Ectodermal cell (in vitro differentiated cells): ENCODE measurements around the gene ALDH1A1.

Experiments used
- H3K27ac ChIP-seq: 2 replicates; pipeline ENCODE4 v1.7.0; 2013; ENCODE audit warnings: mild to moderate bottlenecking, low read depth, low read length; ENCODE audit not compliant: insufficient read depth, poor library complexity, severe bottlenecking
- H3K27me3 ChIP-seq: 2 replicates; pipeline ENCODE4 v1.7.0; 2013; ENCODE audit warnings: mild to moderate bottlenecking, low read length; ENCODE audit not compliant: insufficient read depth, control insufficient read depth, poor library complexity, severe bottlenecking
- H3K36me3 ChIP-seq: one replicate; pipeline ENCODE4 v1.7.0; 2013; ENCODE audit warnings: low read length; ENCODE audit not compliant: control insufficient read depth, insufficient read depth
- H3K4me1 ChIP-seq: one replicate; pipeline ENCODE4 v1.7.0; 2013; ENCODE audit warnings: low read length; ENCODE audit not compliant: control insufficient read depth, insufficient read depth
- H3K4me3 ChIP-seq: 2 replicates; pipeline ENCODE4 v1.7.0; 2013; ENCODE audit warnings: low read depth, low read length, control low read depth; ENCODE audit not compliant: insufficient read depth
- H3K9me3 ChIP-seq: 2 replicates; pipeline ENCODE4 v1.7.0; 2013; ENCODE audit warnings: mild to moderate bottlenecking, low read length, moderate library complexity; ENCODE audit not compliant: control insufficient read depth
- WGBS, 2 experiments: methylation state at CpG; one replicate each; pipeline ENCODE4 v1.1.7; 2013; ENCODE audit warnings: missing lambda C conversion rate in 2 of 2; 5-methylcytosine and 5-hydroxymethylcytosine counted together

Gene ALDH1A1

GRCh38 chr9:72898360-72898759, 54.5 kb downstream of the ALDH1A1 start:
- H3K4me3 ChIP-seq = no peak overlapping the region
- H3K36me3 ChIP-seq = no peaks in the 10 kb centered on the region
- no peak overlapping the region for H3K27ac ChIP-seq
- no peaks in the 10 kb centered on the region for H3K27me3 ChIP-seq
- no peaks in the 10 kb centered on the region for H3K4me1 ChIP-seq
- H3K9me3 ChIP-seq = no peaks in the 10 kb centered on the region
- WGBS, 2 experiments = 92 to 95% methylated on average over 2 of the region's 2 CpGs

GRCh38 chr9:72897069-72897649, 55.7 kb downstream of the ALDH1A1 start:
- H3K4me3 ChIP-seq = no peak overlapping the region
- H3K9me3 ChIP-seq = no peaks in the 10 kb centered on the region
- H3K4me1 ChIP-seq = no peaks in the 10 kb centered on the region
- H3K27ac ChIP-seq = no peak overlapping the region
- H3K36me3 ChIP-seq = no peaks in the 10 kb centered on the region
- WGBS, 2 experiments = 95 to 100% methylated on average over 3 of the region's 3 CpGs
- H3K27me3 ChIP-seq = no peaks in the 10 kb centered on the region

GRCh38 chr9:72896439-72896838, 56.4 kb downstream of the ALDH1A1 start:
- Histone ChIP-seq H3K27me3 (no peaks in the 10 kb centered on the region), H3K4me3 (no peak overlapping the region), H3K27ac (no peak overlapping the region), H3K36me3 (no peaks in the 10 kb centered on the region), H3K4me1 (no peaks in the 10 kb centered on the region), H3K9me3 (no peaks in the 10 kb centered on the region)
- WGBS, 2 experiments = 90 to 92% methylated on average over 1 of the region's 1 CpG

- Histone ChIP-seq H3K4me1 (no peaks in the 10 kb centered on the region), H3K9me3 (no peaks in the 10 kb centered on the region), H3K36me3 (no peaks in the 10 kb centered on the region), H3K27me3 (no peaks in the 10 kb centered on the region), H3K27ac (no peak overlapping the region), H3K4me3 (no peak overlapping the region)
- 100% methylated on average over 1 of the region's 2 CpGs; no CpG with 5 or more reads in 1 of the 2 experiments for WGBS, 2 experiments
These were observed 57.7 kb downstream of the ALDH1A1 start for GRCh38 chr9:72895122-72895521.

GRCh38 chr9:72894342-72894741, 58.5 kb downstream of the ALDH1A1 start:
- Histone ChIP-seq H3K27me3 (no peaks in the 10 kb centered on the region), H3K4me3 (no peak overlapping the region), H3K4me1 (no peaks in the 10 kb centered on the region), H3K9me3 (no peaks in the 10 kb centered on the region), H3K36me3 (no peaks in the 10 kb centered on the region), H3K27ac (no peak overlapping the region)
- WGBS, 2 experiments = 87 to 90% methylated on average over 5 of the region's 5 CpGs

GRCh38 chr9:72893437-72893836, 59.4 kb downstream of the ALDH1A1 start:
- 96 to 97% methylated on average over 1 of the region's 1 CpG for WGBS, 2 experiments
- Histone ChIP-seq H3K9me3 (no peaks in the 10 kb centered on the region), H3K4me3 (no peak overlapping the region), H3K27me3 (no peaks in the 10 kb centered on the region), H3K4me1 (no peaks in the 10 kb centered on the region), H3K36me3 (no peaks in the 10 kb centered on the region), H3K27ac (no peak overlapping the region)

- Histone ChIP-seq H3K4me1 (no peaks in the 10 kb centered on the region), H3K9me3 (no peaks in the 10 kb centered on the region), H3K36me3 (no peaks in the 10 kb centered on the region), H3K27ac (no peak overlapping the region), H3K27me3 (no peaks in the 10 kb centered on the region), H3K4me3 (no peak overlapping the region)
- 92 to 93% methylated on average over 2 of the region's 2 CpGs for WGBS, 2 experiments
These were observed 61.8 kb downstream of the ALDH1A1 start for GRCh38 chr9:72891043-72891442.

GRCh38 chr9:72888943-72889342, 63.9 kb downstream of the ALDH1A1 start:
- no peak overlapping the region for H3K4me3 ChIP-seq
- no peak overlapping the region for H3K27ac ChIP-seq
- H3K36me3 ChIP-seq = no peaks in the 10 kb centered on the region
- 95 to 98% methylated on average over 2 of the region's 2 CpGs for WGBS, 2 experiments
- H3K9me3 ChIP-seq = no peaks in the 10 kb centered on the region
- no peaks in the 10 kb centered on the region for H3K4me1 ChIP-seq
- H3K27me3 ChIP-seq = no peaks in the 10 kb centered on the region

- H3K4me3 ChIP-seq = no peak overlapping the region
- no peaks in the 10 kb centered on the region for H3K36me3 ChIP-seq
- H3K9me3 ChIP-seq = no peaks in the 10 kb centered on the region
- H3K4me1 ChIP-seq = no peaks in the 10 kb centered on the region
- WGBS, 2 experiments = 83 to 88% methylated on average over 1 to 2 of the region's 2 CpGs
- no peaks in the 10 kb centered on the region for H3K27me3 ChIP-seq
- no peak overlapping the region for H3K27ac ChIP-seq
These were observed 64.8 kb downstream of the ALDH1A1 start for GRCh38 chr9:72888067-72888466.

GRCh38 chr9:72886386-72886785, 66.5 kb downstream of the ALDH1A1 start:
- H3K27ac ChIP-seq = no peak overlapping the region
- H3K4me1 ChIP-seq = no peaks in the 10 kb centered on the region
- H3K36me3 ChIP-seq = no peaks in the 10 kb centered on the region
- WGBS, 2 experiments = 89 to 96% methylated on average over 1 of the region's 1 CpG
- H3K9me3 ChIP-seq = no peaks in the 10 kb centered on the region
- H3K27me3 ChIP-seq = no peaks in the 10 kb centered on the region
- H3K4me3 ChIP-seq = no peak overlapping the region

- no peak overlapping the region for H3K4me3 ChIP-seq
- 94% methylated on average over 1 of the region's 1 CpG; no CpG with 5 or more reads in 1 of the 2 experiments for WGBS, 2 experiments
- H3K27me3 ChIP-seq = no peaks in the 10 kb centered on the region
These were observed 68.3 kb downstream of the ALDH1A1 start for GRCh38 chr9:72884508-72884907.

More at GRCh38 chr9:72884508-72884907, 68.3 kb downstream of the ALDH1A1 start:
- no peaks in the 10 kb centered on the region for H3K36me3 ChIP-seq
- H3K9me3 ChIP-seq = no peaks in the 10 kb centered on the region
- H3K4me1 ChIP-seq = no peaks in the 10 kb centered on the region
- no peak overlapping the region for H3K27ac ChIP-seq
